H1 (cell line): ENCODE measurements around the gene FCN2. TPM values are rescaled to one million over a fixed set of nuclear protein-coding genes. Genes with fewer than 3 reads are reported as not detected.

ENCODE experiments used
- CTCF ChIA-PET: fragments of 300-600 bp; sonication (Branson Sonifier 250); formaldehyde crosslinking; loops from one replicate; lab custom pipeline; 2021; ENCODE audit not compliant: partially characterized antibody; lab: Charles Lee
- POLR2A ChIA-PET: fragments of 300-600 bp; sonication (Branson Sonifier 250); formaldehyde crosslinking; loops from one replicate; lab custom pipeline; 2021; ENCODE audit warnings: inconsistent platforms; ENCODE audit not compliant: partially characterized antibody; lab: Charles Lee
- DNase-seq, 2 experiments: peaks; one replicate each; pipeline versions ENCODE4 v3.0.0 to v3.0.0-alpha.2; 2010 to 2022; ENCODE audit warnings: low spot score in 2 of 2, low read depth in 1 of 2, mixed read lengths in 1 of 2
- FAIRE-seq: peaks from 2 replicates; lab custom pipeline; 2011; peaks lifted over from hg19 to GRCh38; lab: Jason Lieb, UNC
- H2AFZ ChIP-seq: 2 replicates; pipeline ENCODE4 v1.8.1; 2012; ENCODE audit warnings: low read length, inconsistent platforms
- H2AK5ac ChIP-seq: 2 replicates; pipeline ENCODE4 v1.6.1; 2013; ENCODE audit warnings: low read depth, low read length
- H2BK120ac ChIP-seq: replicated peaks from 2 replicates; pipeline ENCODE3; 2013; ENCODE audit warnings: low read depth, low read length, inconsistent platforms
- H2BK12ac ChIP-seq: 2 replicates; pipeline ENCODE4 v1.6.1; 2013; ENCODE audit warnings: low read depth, low read length
- H2BK15ac ChIP-seq: 2 replicates; pipeline ENCODE4 v1.6.1; 2013; ENCODE audit warnings: low read length
- H2BK20ac ChIP-seq: 2 replicates; pipeline ENCODE4 v1.6.1; 2013; ENCODE audit warnings: low read length
- H2BK5ac ChIP-seq: 2 replicates; pipeline ENCODE4 v1.6.1; 2013; ENCODE audit warnings: low read depth, low read length
- H3K14ac ChIP-seq: 2 replicates; pipeline ENCODE4 v1.6.1; 2013; ENCODE audit warnings: inconsistent platforms; ENCODE audit not compliant: insufficient read length
- H3K18ac ChIP-seq: 2 replicates; pipeline ENCODE4 v1.6.1; 2013; ENCODE audit warnings: low read length; ENCODE audit errors: extremely low read depth
- H3K23ac ChIP-seq: 2 replicates; pipeline ENCODE4 v1.6.1; 2013; ENCODE audit warnings: inconsistent platforms; ENCODE audit not compliant: insufficient read length
- H3K23me2 ChIP-seq: 2 replicates; pipeline ENCODE4 v1.6.1; 2013; ENCODE audit warnings: low read depth, low read length
- H3K27ac ChIP-seq: 2 replicates; pipeline ENCODE4 v1.6.1; 2011; ENCODE audit warnings: low read depth, low read length, inconsistent platforms
- H3K27me3 ChIP-seq, 4 experiments: replicated peaks in 1 of 4; 1 replicate in 1 of 4; 2 replicates in 3 of 4; pipeline versions ENCODE4 v1.6.1 to v1.8.1; 2011 to 2013; ENCODE audit warnings: low read length in 3 of 4, mild to moderate bottlenecking in 3 of 4, inconsistent platforms in 2 of 4, mixed read lengths in 2 of 4, moderate library complexity in 1 of 4; ENCODE audit not compliant: control insufficient read depth in 3 of 4, insufficient read depth in 3 of 4; ENCODE audit errors: extremely low read depth in 1 of 4
- H3K36me3 ChIP-seq, 4 experiments: 2 replicates each; pipeline versions ENCODE4 v1.6.1 to v1.8.1; 2011 to 2013; ENCODE audit warnings: mild to moderate bottlenecking in 4 of 4, low read length in 3 of 4, moderate library complexity in 2 of 4, control low read depth in 1 of 4, inconsistent platforms in 1 of 4; ENCODE audit not compliant: insufficient read depth in 4 of 4, control insufficient read depth in 2 of 4
- H3K4ac ChIP-seq: replicated peaks from 2 replicates; pipeline ENCODE3; 2013; ENCODE audit warnings: low read length, low read depth, mixed read lengths, inconsistent platforms; ENCODE audit not compliant: insufficient read length
- H3K4me1 ChIP-seq, 4 experiments: replicated peaks in 1 of 4; 1 replicate in 1 of 4; 2 replicates in 3 of 4; pipeline versions ENCODE4 v1.6.1 to v1.8.1; 2011 to 2013; ENCODE audit warnings: low read length in 3 of 4, inconsistent platforms in 2 of 4, mixed read lengths in 1 of 4; ENCODE audit not compliant: insufficient read depth in 4 of 4, control insufficient read depth in 3 of 4
- H3K4me2 ChIP-seq, 2 experiments: 2 replicates each; pipeline versions ENCODE4 v1.6.1 to v1.8.1; 2011 to 2013; ENCODE audit warnings: low read depth in 2 of 2, low read length in 2 of 2, control low read depth in 1 of 2, inconsistent platforms in 1 of 2, mild to moderate bottlenecking in 1 of 2; ENCODE audit not compliant: insufficient read depth in 1 of 2
- H3K4me3 ChIP-seq, 4 experiments: fragments of 200-600, 300-600 bp in 1 of 4; sonication (generic), shearing (Covaris generic), sonication (Bioruptor Twin) in 1 of 4; 2 replicates each; pipeline versions ENCODE4 v1.5.1 to v1.8.1; 2011 to 2016; ENCODE audit warnings: low read length in 4 of 4, low read depth in 3 of 4, control low read depth in 2 of 4, inconsistent platforms in 2 of 4, mild to moderate bottlenecking in 2 of 4, mixed read lengths in 1 of 4, moderate library complexity in 1 of 4; ENCODE audit not compliant: insufficient read depth in 2 of 4; ENCODE audit errors: extremely low read depth in 1 of 4
- H3K56ac ChIP-seq: replicated peaks from 2 replicates; pipeline ENCODE3; 2013; ENCODE audit warnings: low read depth, mild to moderate bottlenecking, mixed read lengths, low read length, inconsistent platforms; ENCODE audit not compliant: insufficient read length
- H3K79me1 ChIP-seq: 2 replicates; pipeline ENCODE4 v1.6.1; 2013; ENCODE audit warnings: low read depth, low read length, control low read depth
- H3K79me2 ChIP-seq, 2 experiments: 2 replicates each; pipeline versions ENCODE4 v1.6.1 to v1.8.1; 2012 to 2013; ENCODE audit warnings: low read length in 2 of 2, mild to moderate bottlenecking in 2 of 2, inconsistent platforms in 1 of 2; ENCODE audit not compliant: insufficient read depth in 2 of 2, control insufficient read depth in 1 of 2
- H3K9ac ChIP-seq, 4 experiments: replicated peaks in 1 of 4; 1 replicate in 1 of 4; 2 replicates in 3 of 4; pipeline versions ENCODE4 v1.6.1 to v1.8.1; 2011 to 2013; ENCODE audit warnings: low read depth in 3 of 4, low read length in 3 of 4, control low read depth in 2 of 4, mild to moderate bottlenecking in 2 of 4, moderate library complexity in 2 of 4, inconsistent platforms in 1 of 4; ENCODE audit errors: extremely low read depth in 1 of 4
- H3K9me3 ChIP-seq, 2 experiments: 2 replicates each; pipeline versions ENCODE4 v1.6.1 to v1.8.1; 2012 to 2013; ENCODE audit warnings: mild to moderate bottlenecking in 2 of 2, moderate library complexity in 2 of 2, control low read depth in 1 of 2, inconsistent platforms in 1 of 2, low read depth in 1 of 2, low read length in 1 of 2, mixed read lengths in 1 of 2; ENCODE audit not compliant: insufficient read depth in 2 of 2
- H4K20me1 ChIP-seq, 2 experiments: replicated peaks in 1 of 2; 2 replicates each; pipeline versions ENCODE3 to v1.8.1; 2011 to 2013; ENCODE audit warnings: inconsistent platforms in 2 of 2, low read length in 2 of 2, mild to moderate bottlenecking in 1 of 2; ENCODE audit not compliant: insufficient read depth in 2 of 2, control insufficient read depth in 1 of 2
- H4K5ac ChIP-seq: 2 replicates; pipeline ENCODE4 v1.6.1; 2013; ENCODE audit warnings: low read length, low read depth, mixed read lengths, inconsistent platforms; ENCODE audit not compliant: insufficient read length
- H4K8ac ChIP-seq: 2 replicates; pipeline ENCODE4 v1.8.0; 2013; ENCODE audit warnings: mild to moderate bottlenecking, moderate library complexity, low read length, inconsistent platforms; ENCODE audit not compliant: insufficient read depth; ENCODE audit errors: extremely low read depth
- H4K91ac ChIP-seq: replicated peaks from 2 replicates; pipeline ENCODE3; 2013; ENCODE audit warnings: low read length, mixed read lengths, inconsistent platforms; ENCODE audit not compliant: insufficient read length
- BCL11A ChIP-seq, 2 experiments: IDR thresholded peaks; one replicate each; pipeline ENCODE4 v1.6.1; 2011; ENCODE audit warnings: low read depth in 2 of 2, low read length in 2 of 2, mild to moderate bottlenecking in 2 of 2
- CHD2 ChIP-seq: IDR thresholded peaks from 2 replicates; pipeline ENCODE4 v1.6.1; 2012; ENCODE audit warnings: low read length, improper control_type of control experiment
- EP300 ChIP-seq, 2 experiments: IDR thresholded peaks; 1 replicate in 1 of 2; 2 replicates in 1 of 2; pipeline ENCODE4 v1.6.1; 2011 to 2012; ENCODE audit warnings: low read depth in 2 of 2, low read length in 2 of 2, mild to moderate bottlenecking in 2 of 2, borderline replicate concordance in 1 of 2, inconsistent platforms in 1 of 2, moderate library complexity in 1 of 2
- JUN ChIP-seq: IDR thresholded peaks from 2 replicates; pipeline ENCODE4 v1.6.1; 2011; ENCODE audit warnings: low read depth, mild to moderate bottlenecking, improper control_type of control experiment, low read length
- POU5F1 ChIP-seq: IDR thresholded peaks from 2 replicates; pipeline ENCODE4 v1.6.1; 2011; ENCODE audit warnings: low read depth, mild to moderate bottlenecking, low read length, moderate library complexity
- RAD21 ChIP-seq, 2 experiments: IDR thresholded peaks in 1 of 2; conservative IDR thresholded peaks in 1 of 2; 2 replicates each; pipeline ENCODE4 v1.6.1; 2011; ENCODE audit warnings: low read depth in 2 of 2, low read length in 2 of 2, improper control_type of control experiment in 1 of 2, inconsistent platforms in 1 of 2, mild to moderate bottlenecking in 1 of 2, moderate library complexity in 1 of 2
- SIRT6 ChIP-seq: IDR thresholded peaks from one replicate; pipeline ENCODE4 v1.7.1; 2012; ENCODE audit warnings: low read length, inconsistent platforms
- TEAD4 ChIP-seq: IDR thresholded peaks from 2 replicates; pipeline ENCODE4 v1.6.1; 2012; ENCODE audit warnings: low read depth, low read length, inconsistent platforms, mixed read lengths
- WGBS, 2 experiments: shearing (Covaris generic) in 1 of 2; methylation state at CpG; one replicate each; pipeline versions ENCODE4 v1.1.6 to v1.1.7; 2013 to 2015; ENCODE audit warnings: low lambda C conversion rate in 2 of 2, mixed read lengths in 2 of 2, inconsistent platforms in 1 of 2, low coverage in 1 of 2, missing lambda C conversion rate in 1 of 2; ENCODE audit not compliant: insufficient replicate concordance in 2 of 2, insufficient coverage in 1 of 2, insufficient read length in 1 of 2; ENCODE audit errors: extremely low coverage in 1 of 2, missing lambda C conversion rate in 1 of 2; 5-methylcytosine and 5-hydroxymethylcytosine counted together
- polyA plus RNA-seq, 7 experiments: library from polyadenylated mRNA; depleted of rRNA in 3 of 7; stranded (reverse) in 5 of 7; unstranded in 2 of 7; fragments of >200 nt in 5 of 7; fragments of 200-250 nt in 2 of 7; gene quantifications; 1 replicate in 5 of 7; 2 replicates in 1 of 7; 4 replicates in 1 of 7; pipeline versions ENCODE4 v1.2.1 to v1.2.3, GENCODE V29; 2011 to 2013; ENCODE audit warnings: missing spikeins in 2 of 7, mixed read lengths in 2 of 7
- total RNA-seq: library from RNA; stranded (reverse); fragmentation: NEBNext Ultra II Directional; extraction: Animal tissue kit (Norgen Biotek cat#: 25700); gene quantifications from 2 replicates; pipeline ENCODE4 v1.2.1, GENCODE V29; 2021
- TF ChIP-seq, protein P1 (sequence below), 3 experiments: IDR thresholded peaks; 1 replicate in 2 of 3; 2 replicates in 1 of 3; pipeline versions ENCODE4 v1.5.1 to v1.6.1; 2011; ENCODE audit warnings: low read length in 3 of 3, mild to moderate bottlenecking in 3 of 3, inconsistent platforms in 2 of 3, low read depth in 1 of 3, moderate library complexity in 1 of 3; ENCODE audit not compliant: insufficient read depth in 1 of 3; ENCODE audit errors: control extremely low read depth in 1 of 3

The FCN2 gene
- total and polyA plus RNA-seq, 2 of the 8 experiments (the other 6 are each of a cell fraction or from before 2014, with no cell fraction given): not detected

DNA sequence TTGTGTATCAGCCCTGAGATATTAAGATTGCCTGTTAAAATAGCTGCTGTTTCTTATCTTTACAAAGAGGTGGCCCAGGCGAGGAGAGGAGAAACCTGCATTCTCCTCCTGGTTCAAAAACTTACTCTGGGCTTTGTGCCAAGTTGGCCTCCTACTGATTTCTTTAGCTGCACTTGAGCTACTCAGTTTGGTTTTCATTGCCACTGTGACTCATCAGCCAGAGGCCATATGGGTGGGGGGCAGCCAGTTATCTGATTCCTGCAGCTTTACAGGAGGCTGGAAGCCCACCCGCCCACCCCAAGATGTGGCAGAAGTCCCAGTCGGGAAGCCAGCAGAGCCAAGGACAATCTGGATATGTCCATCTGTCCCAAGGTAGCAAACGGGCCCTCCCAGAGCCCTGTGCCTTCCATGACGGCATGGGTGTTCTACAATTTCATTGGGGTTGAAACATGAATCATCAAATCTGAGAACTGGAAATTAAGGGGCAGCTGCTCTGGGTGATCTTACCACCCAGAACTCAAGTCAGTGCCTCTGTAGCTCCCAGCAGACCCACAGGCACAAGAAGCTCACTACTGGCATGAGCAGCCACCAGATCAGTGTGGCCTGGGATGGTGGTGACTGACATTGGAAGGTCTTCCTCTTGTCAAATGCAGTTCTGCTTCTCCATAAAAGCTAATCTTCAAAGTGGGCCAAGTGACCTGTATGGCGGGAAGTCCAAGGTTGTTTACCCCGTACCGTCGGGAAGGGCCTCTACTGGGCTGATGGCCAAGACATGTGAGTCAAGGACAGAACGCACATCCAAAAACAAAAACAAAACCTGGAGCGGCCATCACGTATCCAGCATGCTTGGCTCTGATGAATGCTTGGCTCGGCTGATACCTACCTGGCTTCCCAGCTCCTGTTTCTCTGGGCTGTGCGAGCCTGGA lies 15.6 kb downstream of the FCN2 start:
- H2AK5ac ChIP-seq: no peak overlapping the region
- H3K4me1 ChIP-seq: no peaks in the 10 kb centered on the region
- H3K23ac ChIP-seq: no peak overlapping the region
- DNase-seq: no peak
- no peak overlapping the region; a peak in 1 of 7 replicates for H3K9ac ChIP-seq
- no peak overlapping the region for H3K27ac ChIP-seq
- no peak overlapping the region for H4K5ac ChIP-seq
- no peaks in the 10 kb centered on the region for H3K27me3 ChIP-seq
- no peak for FAIRE-seq
- H3K36me3 ChIP-seq: no peaks in the 10 kb centered on the region
- H2BK120ac ChIP-seq: no peak overlapping the region
- no peak overlapping the region for H2BK15ac ChIP-seq
- no peak overlapping the region for H3K4me2 ChIP-seq
- POLR2A ChIA-PET: interaction anchor here (0.9 kb wide), 1 partner anchor 41 kb away, joined by 3 read pairs; no protein-coding TSS in a partner anchor
- no peak overlapping the region for H2BK5ac ChIP-seq
- H2BK20ac ChIP-seq: no peak overlapping the region
- no peak overlapping the region for H4K8ac ChIP-seq
- H3K79me2 ChIP-seq: no peaks in the 10 kb centered on the region
- H3K23me2 ChIP-seq: no peaks in the 10 kb centered on the region
- H3K4ac ChIP-seq: no peak overlapping the region
- no peaks in the 10 kb centered on the region for H3K79me1 ChIP-seq
- CTCF ChIA-PET: interaction anchor here (1.4 kb wide), 1 partner anchor 22 kb away, joined by 3 read pairs; no protein-coding TSS in a partner anchor
- H3K56ac ChIP-seq: no peak overlapping the region
- 91% methylated on average over 13 of the region's 14 CpGs; no CpG with 5 or more reads in 1 of the 2 experiments for WGBS, 2 experiments
- H4K91ac ChIP-seq: no peak overlapping the region
- H3K9me3 ChIP-seq: peaks cover 11 to 14% of the 10 kb centered on the region in 2 experiments; a peak in 3 of 4 replicates
- no peak overlapping the region for H2BK12ac ChIP-seq
- no peak overlapping the region for H3K4me3 ChIP-seq
- H3K18ac ChIP-seq: no peak overlapping the region
- H2AFZ ChIP-seq: no peak overlapping the region
- H3K14ac ChIP-seq: no peak overlapping the region
- H4K20me1 ChIP-seq: no peaks in the 10 kb centered on the region
- TF ChIP-seq RAD21 (IDR thresholded peaks at IDR 0.05 in 1 of 2, conservative IDR thresholded peaks at IDR 0.05 in 1 of 2; ENCODE audit: low read depth in 2 of 2, low read length in 2 of 2) (no peak), CHD2 (no peak), EP300 (IDR thresholded peaks at IDR 0.05; ENCODE audit: borderline replicate concordance in 1 of 2, low read depth in 2 of 2, low read length in 2 of 2) (no peak), POU5F1 (no peak), JUN (no peak), BCL11A (IDR thresholded peaks at IDR 0.05; ENCODE audit: low read depth in 2 of 2, low read length in 2 of 2) (no peak), TEAD4 (no peak), SIRT6 (no peak)
- TF ChIP-seq, protein P1, sequence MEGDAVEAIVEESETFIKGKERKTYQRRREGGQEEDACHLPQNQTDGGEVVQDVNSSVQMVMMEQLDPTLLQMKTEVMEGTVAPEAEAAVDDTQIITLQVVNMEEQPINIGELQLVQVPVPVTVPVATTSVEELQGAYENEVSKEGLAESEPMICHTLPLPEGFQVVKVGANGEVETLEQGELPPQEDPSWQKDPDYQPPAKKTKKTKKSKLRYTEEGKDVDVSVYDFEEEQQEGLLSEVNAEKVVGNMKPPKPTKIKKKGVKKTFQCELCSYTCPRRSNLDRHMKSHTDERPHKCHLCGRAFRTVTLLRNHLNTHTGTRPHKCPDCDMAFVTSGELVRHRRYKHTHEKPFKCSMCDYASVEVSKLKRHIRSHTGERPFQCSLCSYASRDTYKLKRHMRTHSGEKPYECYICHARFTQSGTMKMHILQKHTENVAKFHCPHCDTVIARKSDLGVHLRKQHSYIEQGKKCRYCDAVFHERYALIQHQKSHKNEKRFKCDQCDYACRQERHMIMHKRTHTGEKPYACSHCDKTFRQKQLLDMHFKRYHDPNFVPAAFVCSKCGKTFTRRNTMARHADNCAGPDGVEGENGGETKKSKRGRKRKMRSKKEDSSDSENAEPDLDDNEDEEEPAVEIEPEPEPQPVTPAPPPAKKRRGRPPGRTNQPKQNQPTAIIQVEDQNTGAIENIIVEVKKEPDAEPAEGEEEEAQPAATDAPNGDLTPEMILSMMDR (IDR thresholded peaks at IDR 0.05; ENCODE audit: control extremely low read depth in 1 of 3, insufficient read depth in 1 of 3, low read depth in 1 of 3, low read length in 3 of 3): no peak
